Progenitor cell of endocrine pancreas (in vitro differentiated cells): Measurements from ENCODE around the gene NRXN3. TPM values are rescaled to one million over a fixed set of nuclear protein-coding genes. Genes with fewer than 3 reads are reported as not detected.

Source experiments
- DNase-seq: peaks from one replicate; pipeline ENCODE4 v3.0.0; 2021; ENCODE audit warnings: low spot score; ENCODE audit not compliant: unreplicated experiment
- H3K27ac Mint-ChIP-seq: 2 replicates; pipeline ENCODE4 v1.8.0; 2021; ENCODE audit warnings: mild to moderate bottlenecking, moderate library complexity, mixed read lengths
- H3K27me3 Mint-ChIP-seq: 2 replicates; pipeline ENCODE4 v1.8.0; 2021; ENCODE audit warnings: mixed read lengths
- H3K36me3 Mint-ChIP-seq: 2 replicates; pipeline ENCODE4 v1.8.0; 2022; ENCODE audit warnings: mixed read lengths; ENCODE audit not compliant: insufficient read depth
- H3K4me1 Mint-ChIP-seq: 2 replicates; pipeline ENCODE4 v1.8.0; 2021; ENCODE audit warnings: low read depth, mixed read lengths
- H3K4me3 Mint-ChIP-seq: 2 replicates; pipeline ENCODE4 v1.8.0; 2021; ENCODE audit warnings: low read depth, mild to moderate bottlenecking, moderate library complexity, mixed read lengths
- H3K9me3 Mint-ChIP-seq: 2 replicates; pipeline ENCODE4 v1.8.0; 2021; ENCODE audit warnings: low read depth, mixed read lengths
- CTCF ChIP-seq: fragments of 200-600 bp; sonication (generic); IDR thresholded peaks from one replicate; pipeline ENCODE4 v1.5.0; 2021; ENCODE audit warnings: antibody characterized with exemption, mild to moderate bottlenecking; ENCODE audit not compliant: unreplicated experiment
- total RNA-seq: library from RNA; stranded (reverse); gene quantifications from 2 replicates; pipeline ENCODE4 v1.2.1, GENCODE V29; 2021

The NRXN3 gene
- total RNA-seq, 1 donor from 2014 or later = 22.1 TPM

DNA sequence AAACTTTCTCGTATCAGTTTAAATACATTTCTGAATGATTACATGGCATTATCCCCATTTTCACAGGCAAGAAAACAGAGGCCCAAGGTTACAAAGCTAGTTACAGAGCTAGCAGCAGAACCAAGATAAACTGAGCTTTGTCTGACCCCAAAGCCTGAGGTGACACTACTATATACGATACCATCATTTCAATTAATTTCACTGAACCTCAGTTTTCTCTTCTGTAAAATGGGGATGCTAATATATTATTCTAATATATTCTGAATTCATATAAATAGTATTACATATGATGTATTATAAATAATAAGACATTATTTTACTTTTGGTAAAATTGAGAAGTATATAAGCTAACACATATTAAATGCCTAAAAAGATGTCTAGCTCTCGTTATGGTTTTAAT, 143.3 kb downstream of the NRXN3 start:
- no peaks in the 10 kb centered on the region for H3K36me3 Mint-ChIP-seq
- TF ChIP-seq CTCF = no peak
- no peak overlapping the region for H3K4me3 Mint-ChIP-seq
- no peaks in the 10 kb centered on the region for H3K27me3 Mint-ChIP-seq
- H3K9me3 Mint-ChIP-seq = no peaks in the 10 kb centered on the region
- no peak for DNase-seq
- no peak overlapping the region for H3K27ac Mint-ChIP-seq
- peaks cover 22% of the 10 kb centered on the region for H3K4me1 Mint-ChIP-seq

- Mint-ChIP-seq H3K4me1 (peaks cover 18% of the 10 kb centered on the region), H3K27me3 (no peaks in the 10 kb centered on the region), H3K9me3 (no peaks in the 10 kb centered on the region), H3K27ac (no peak overlapping the region), H3K4me3 (no peak overlapping the region), H3K36me3 (no peaks in the 10 kb centered on the region)
- DNase-seq = no peak
- no peak for TF ChIP-seq CTCF
Measured at GRCh38 chr14:78314484-78314883, 144.3 kb downstream of the NRXN3 start.

GRCh38 chr14:78316052-78316451, 145.9 kb downstream of the NRXN3 start:
- Mint-ChIP-seq H3K27ac (no peak overlapping the region), H3K36me3 (no peaks in the 10 kb centered on the region), H3K27me3 (peaks cover 7% of the 10 kb centered on the region), H3K4me1 (peaks cover 17% of the 10 kb centered on the region), H3K4me3 (no peak overlapping the region), H3K9me3 (no peaks in the 10 kb centered on the region)
- no peak for TF ChIP-seq CTCF
- no peak for DNase-seq

DNA sequence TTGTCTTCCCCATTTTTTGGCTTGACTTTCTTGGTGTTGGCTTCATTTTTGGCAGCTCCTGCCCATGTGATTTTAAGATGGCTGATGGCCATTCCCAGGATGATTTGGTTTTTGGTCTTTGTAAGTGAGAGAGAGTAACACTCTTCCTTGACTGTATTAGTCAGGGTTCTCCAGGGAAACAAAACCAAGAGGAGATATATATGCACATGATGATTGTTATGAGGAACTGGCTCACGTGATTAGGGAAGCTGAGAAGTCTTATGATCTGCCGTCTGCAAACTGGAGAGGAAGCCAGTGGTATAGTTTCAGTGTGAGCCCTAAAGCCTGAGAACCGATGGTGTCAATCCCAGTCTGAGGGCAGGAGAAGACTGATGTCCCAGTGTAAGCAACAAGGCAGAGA, 146.6 kb downstream of the NRXN3 start:
- Mint-ChIP-seq H3K27ac (no peak overlapping the region), H3K4me3 (no peak overlapping the region), H3K9me3 (no peaks in the 10 kb centered on the region), H3K36me3 (no peaks in the 10 kb centered on the region), H3K4me1 (peaks cover 17% of the 10 kb centered on the region), H3K27me3 (peaks cover 15% of the 10 kb centered on the region)
- DNase-seq = no peak
- TF ChIP-seq CTCF = no peak

DNA sequence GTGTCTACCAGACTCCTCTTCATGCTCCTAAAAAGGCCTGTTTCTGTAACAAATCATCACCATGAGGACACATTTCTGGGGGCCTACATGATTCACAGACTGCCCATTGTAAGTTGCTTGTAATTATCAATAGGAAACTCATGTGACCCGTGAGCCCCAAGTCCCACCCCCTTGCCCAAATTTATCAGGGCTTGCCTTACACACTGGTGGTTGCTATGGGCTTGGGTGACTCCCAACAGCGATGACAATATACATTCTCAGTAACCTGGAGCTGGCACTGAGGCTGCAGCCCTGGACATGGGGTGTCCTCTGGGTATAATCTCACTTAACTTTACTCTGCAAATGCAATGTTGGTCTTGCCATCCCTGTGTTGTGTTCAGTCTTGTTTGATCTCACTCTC, 149.2 kb downstream of the NRXN3 start:
- TF ChIP-seq CTCF = no peak
- H3K36me3 Mint-ChIP-seq = no peaks in the 10 kb centered on the region
- DNase-seq = no peak
- no peaks in the 10 kb centered on the region for H3K9me3 Mint-ChIP-seq
- no peak overlapping the region for H3K27ac Mint-ChIP-seq
- H3K4me1 Mint-ChIP-seq = peaks cover 19% of the 10 kb centered on the region
- H3K4me3 Mint-ChIP-seq = no peak overlapping the region
- peaks cover 25% of the 10 kb centered on the region for H3K27me3 Mint-ChIP-seq
